Activated T-helper 1 cell treated with anti-CD3 and anti-CD28 coated beads, Interleukin-12 subunit alpha, Interleukin-12 subunit beta, Interleukin-2, Interleukin-4 antibody, amounts not matched to agents 30 ng/mL and 10 ng/mL and 1 ng/mL, durations not matched to agents 14 hours and 24 hours and 36 hours (primary cell): ENCODE results near the gene MAP3K21. TPM values are rescaled to one million over a fixed set of nuclear protein-coding genes. Genes with fewer than 3 reads are reported as not detected.

Experiments
- DNase-seq: peaks from one replicate; pipeline ENCODE4 v3.0.0; 2021; ENCODE audit warnings: low spot score
- H3K27ac Mint-ChIP-seq: one replicate; pipeline ENCODE4 v1.8.0; 2021; ENCODE audit warnings: mild to moderate bottlenecking, mixed read lengths
- H3K27me3 Mint-ChIP-seq: one replicate; pipeline ENCODE4 v1.8.0; 2022; ENCODE audit warnings: mild to moderate bottlenecking, moderate library complexity, mixed read lengths; ENCODE audit not compliant: insufficient read depth
- H3K36me3 Mint-ChIP-seq: one replicate; pipeline ENCODE4 v1.8.0; 2021; ENCODE audit warnings: low read depth, mixed read lengths
- H3K4me1 Mint-ChIP-seq: one replicate; pipeline ENCODE4 v1.8.0; 2021; ENCODE audit warnings: low read depth, mixed read lengths
- H3K4me3 Mint-ChIP-seq: one replicate; pipeline ENCODE4 v1.8.0; 2021; ENCODE audit warnings: mild to moderate bottlenecking, moderate library complexity, mixed read lengths
- H3K9me3 Mint-ChIP-seq: one replicate; pipeline ENCODE4 v1.8.0; 2021; ENCODE audit warnings: mixed read lengths
- intact Hi-C: fragments of 100-400 bp; cut with micrococcal nuclease; formaldehyde crosslinking; loops from one replicate; pipeline ENCODE4 v1.15.1; 2024
- total RNA-seq: library from RNA; stranded (reverse); gene quantifications from 2 replicates; pipeline ENCODE4 v1.2.3, GENCODE V29; 2022

MAP3K21 gene
- total RNA-seq, 1 donor from 2014 or later = 2.1 TPM

DNA sequence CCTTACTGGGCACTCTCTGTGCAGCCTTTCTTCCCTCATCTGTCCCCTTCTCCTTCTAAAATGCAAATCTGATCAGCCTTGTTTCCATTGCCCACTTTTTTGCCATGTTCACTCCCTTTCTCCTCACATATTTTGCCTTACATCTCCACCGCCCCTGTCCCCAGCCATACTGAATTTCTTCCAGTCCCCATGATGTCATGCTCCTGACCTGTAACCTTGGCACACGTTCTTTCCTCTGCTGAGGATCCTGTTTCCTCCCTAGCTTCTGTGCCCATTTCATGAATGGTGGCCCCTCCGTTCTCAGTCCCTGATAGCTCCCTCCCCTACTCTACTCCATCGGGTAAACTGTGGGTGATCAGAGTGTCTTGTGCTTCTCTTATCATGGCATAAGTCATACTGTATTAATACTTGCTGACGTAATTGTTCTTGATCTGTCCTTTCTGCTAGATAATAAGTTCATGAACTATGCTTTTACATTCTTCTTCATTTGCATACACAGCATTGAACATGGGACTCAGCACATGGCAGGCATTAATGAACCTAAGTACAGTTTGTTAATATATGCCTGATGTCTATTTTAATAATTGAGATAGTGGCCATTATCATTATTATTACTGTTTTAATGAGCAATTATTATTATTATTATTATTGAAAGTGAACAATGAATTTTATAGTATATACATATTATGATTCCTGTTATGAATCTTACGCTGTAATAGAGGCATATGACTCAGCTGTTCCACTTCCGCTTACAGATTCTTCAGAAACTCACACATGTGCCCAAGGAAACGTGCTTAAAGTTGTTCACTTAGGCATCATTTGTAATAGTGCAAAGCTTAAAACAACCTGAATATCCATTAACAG is 28.5 kb downstream of the MAP3K21 start:
- DNase-seq = no peak
- peaks cover 2% of the 10 kb centered on the region for H3K36me3 Mint-ChIP-seq
- no peaks in the 10 kb centered on the region for H3K9me3 Mint-ChIP-seq
- peaks cover 11% of the 10 kb centered on the region for H3K4me1 Mint-ChIP-seq
- intact Hi-C loops = no loop called here
- no peak overlapping the region for H3K4me3 Mint-ChIP-seq
- H3K27me3 Mint-ChIP-seq = peaks cover 3% of the 10 kb centered on the region
- H3K27ac Mint-ChIP-seq = no peak overlapping the region

DNA sequence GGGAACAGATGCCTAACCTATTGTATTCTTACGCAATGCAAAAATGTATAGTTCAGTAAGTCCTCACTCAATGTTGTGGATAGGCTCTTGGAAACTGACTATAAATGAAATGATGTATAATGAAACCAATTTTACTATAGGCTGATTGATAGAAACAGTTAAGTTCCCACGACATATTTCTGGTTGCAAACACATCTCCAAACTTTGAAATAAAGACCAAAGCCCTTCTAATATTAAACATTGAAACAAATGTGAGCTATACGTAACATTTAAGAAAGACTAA is 29.1 kb downstream of the MAP3K21 start:
- no peak overlapping the region for H3K4me3 Mint-ChIP-seq
- peaks cover 5% of the 10 kb centered on the region for H3K27me3 Mint-ChIP-seq
- no peaks in the 10 kb centered on the region for H3K9me3 Mint-ChIP-seq
- no peak overlapping the region for H3K27ac Mint-ChIP-seq
- H3K36me3 Mint-ChIP-seq = peaks cover 2% of the 10 kb centered on the region
- intact Hi-C loops = no loop called here
- DNase-seq = no peak
- peaks cover 11% of the 10 kb centered on the region for H3K4me1 Mint-ChIP-seq

DNA sequence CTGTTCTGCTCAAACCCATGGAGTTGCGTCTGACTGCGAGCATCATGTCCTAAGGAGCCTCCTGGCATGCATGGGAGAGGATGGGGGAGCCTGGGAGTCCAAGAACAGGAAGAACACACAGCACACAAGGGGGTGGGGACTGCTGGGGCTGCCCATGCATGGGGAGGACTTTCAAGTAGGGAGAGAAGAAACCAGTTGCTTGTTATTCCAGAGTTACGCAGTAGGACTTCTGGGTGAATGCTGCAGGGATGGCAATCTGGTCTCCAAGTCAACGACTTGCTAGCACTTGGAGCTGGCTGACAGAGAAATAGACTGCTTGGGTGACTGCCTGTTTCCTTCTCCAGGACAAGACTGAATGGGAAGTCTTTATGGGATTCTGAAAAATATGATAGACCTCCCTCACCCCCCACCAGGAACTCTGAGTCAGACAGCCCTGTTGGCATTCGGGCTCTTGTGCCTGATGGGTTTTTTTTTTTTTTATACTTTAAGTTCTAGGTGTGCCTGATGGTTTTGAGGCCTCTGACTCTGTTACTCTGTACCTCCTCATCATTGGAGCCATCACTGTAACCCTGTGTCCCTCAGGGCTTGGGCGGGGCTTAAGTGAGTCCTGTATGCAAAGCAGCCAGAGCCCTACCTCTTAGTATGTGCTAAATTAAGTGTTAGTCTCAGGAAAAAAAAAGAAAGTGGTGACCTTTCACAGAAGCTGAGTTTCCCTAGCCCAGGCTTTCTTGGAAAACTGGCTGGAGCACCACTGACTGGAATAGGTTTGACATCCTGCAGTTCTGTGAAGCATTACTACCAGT is 30.3 kb downstream of the MAP3K21 start:
- H3K27me3 Mint-ChIP-seq = peaks cover 5% of the 10 kb centered on the region
- intact Hi-C loops = no loop called here
- H3K4me1 Mint-ChIP-seq = peaks cover 11% of the 10 kb centered on the region
- H3K27ac Mint-ChIP-seq = no peak overlapping the region
- H3K9me3 Mint-ChIP-seq = no peaks in the 10 kb centered on the region
- H3K4me3 Mint-ChIP-seq = no peak overlapping the region
- H3K36me3 Mint-ChIP-seq = peaks cover 2% of the 10 kb centered on the region
- no peak for DNase-seq

DNA sequence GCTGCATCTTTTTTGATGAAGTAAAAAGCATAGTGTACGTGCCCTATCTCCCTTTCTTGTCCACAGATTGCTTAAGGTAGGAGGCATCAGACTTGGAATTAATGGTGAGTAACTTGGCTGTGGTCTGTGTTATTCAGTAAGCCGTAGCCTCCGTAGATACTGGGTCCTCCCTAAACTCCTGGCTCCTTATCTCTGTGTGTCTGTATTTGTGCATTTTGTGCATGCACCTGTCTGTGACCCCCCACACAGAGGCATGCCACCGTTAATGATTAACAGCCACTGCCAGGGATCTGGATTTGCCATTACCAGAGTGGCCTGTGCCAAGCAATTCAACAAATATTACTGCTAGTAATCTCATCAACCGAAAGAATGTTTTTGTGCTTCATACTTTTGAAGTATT is 31.9 kb downstream of the MAP3K21 start:
- intact Hi-C loops = no loop called here
- Mint-ChIP-seq H3K27ac (no peak overlapping the region), H3K4me1 (peaks cover 11% of the 10 kb centered on the region), H3K27me3 (peaks cover 3% of the 10 kb centered on the region), H3K9me3 (no peaks in the 10 kb centered on the region), H3K36me3 (peaks cover 2% of the 10 kb centered on the region), H3K4me3 (no peak overlapping the region)
- DNase-seq = no peak

DNA sequence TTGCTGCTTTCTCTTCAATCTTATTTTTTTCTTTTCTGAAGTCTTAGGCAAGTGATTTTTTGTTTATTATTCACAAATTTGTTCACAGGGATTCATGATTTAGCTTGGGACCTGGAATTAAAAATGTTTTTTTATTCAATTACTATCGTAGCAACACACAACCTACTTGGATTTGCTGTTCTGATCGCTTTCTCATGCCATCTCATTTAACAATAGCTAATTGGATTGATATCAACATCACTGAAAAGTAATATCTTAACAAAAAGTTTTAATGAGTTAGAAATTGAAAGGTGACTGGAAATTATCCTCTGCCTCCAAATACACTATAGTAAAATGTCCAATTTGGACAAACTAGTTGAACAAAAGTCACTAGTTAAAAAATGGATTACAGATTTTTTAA is 32.4 kb downstream of the MAP3K21 start:
- intact Hi-C loops = loop anchor here (5.0 kb wide), 1 partner anchor 58 kb away; no protein-coding TSS in a partner anchor
- no peak overlapping the region for H3K4me3 Mint-ChIP-seq
- DNase-seq = no peak
- peaks cover 2% of the 10 kb centered on the region for H3K36me3 Mint-ChIP-seq
- H3K27ac Mint-ChIP-seq = no peak overlapping the region
- H3K9me3 Mint-ChIP-seq = no peaks in the 10 kb centered on the region
- H3K4me1 Mint-ChIP-seq = peaks cover 11% of the 10 kb centered on the region
- H3K27me3 Mint-ChIP-seq = peaks cover 3% of the 10 kb centered on the region

DNA sequence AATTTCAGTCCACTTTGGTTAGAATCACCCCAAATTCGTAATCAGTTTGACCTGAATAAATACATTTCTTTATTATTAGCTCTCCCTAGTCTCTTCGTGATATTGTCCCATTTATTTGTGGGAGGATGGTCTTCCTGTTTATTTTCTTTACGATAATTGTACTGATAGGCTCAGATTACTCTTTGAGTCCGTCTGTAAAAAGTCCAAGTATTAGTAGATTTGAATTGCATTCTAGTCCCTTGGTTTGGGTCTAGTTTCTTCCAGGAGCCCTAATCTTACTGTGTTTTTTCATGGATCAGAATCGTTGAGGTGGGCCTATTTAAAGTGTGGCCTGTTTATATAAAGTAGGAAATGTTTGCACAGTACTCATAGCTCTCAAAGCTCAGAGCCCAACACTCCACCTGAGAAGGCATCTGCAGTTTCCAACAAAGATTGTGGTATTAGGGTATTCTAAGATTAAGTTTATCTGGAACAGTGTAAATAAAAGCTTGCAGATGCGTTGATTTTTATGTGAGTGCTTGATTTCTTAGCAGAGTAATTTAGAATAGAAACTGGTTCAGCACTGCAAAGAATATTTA is 33.1 kb downstream of the MAP3K21 start:
- H3K9me3 Mint-ChIP-seq = no peaks in the 10 kb centered on the region
- intact Hi-C loops = loop anchor here (5.0 kb wide), 1 partner anchor 58 kb away; no protein-coding TSS in a partner anchor
- H3K27me3 Mint-ChIP-seq = peaks cover 3% of the 10 kb centered on the region
- H3K4me3 Mint-ChIP-seq = no peak overlapping the region
- H3K36me3 Mint-ChIP-seq = peaks cover 2% of the 10 kb centered on the region
- no peak for DNase-seq
- H3K27ac Mint-ChIP-seq = no peak overlapping the region
- H3K4me1 Mint-ChIP-seq = peaks cover 11% of the 10 kb centered on the region

DNA sequence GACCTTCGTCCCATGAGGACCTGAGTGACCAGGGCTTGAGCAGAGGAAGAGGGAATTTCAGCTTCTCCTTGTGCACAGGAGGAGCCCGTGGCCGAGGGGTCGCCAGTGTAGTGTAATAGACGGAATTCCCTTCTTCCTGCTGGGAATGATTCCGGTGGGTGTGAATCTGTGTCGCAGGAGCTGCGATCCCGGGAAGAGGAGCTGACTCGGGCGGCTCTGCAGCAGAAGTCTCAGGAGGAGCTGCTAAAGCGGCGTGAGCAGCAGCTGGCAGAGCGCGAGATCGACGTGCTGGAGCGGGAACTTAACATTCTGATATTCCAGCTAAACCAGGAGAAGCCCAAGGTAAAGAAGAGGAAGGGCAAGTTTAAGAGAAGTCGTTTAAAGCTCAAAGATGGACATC is 34.4 kb downstream of the MAP3K21 start:
- Mint-ChIP-seq H3K9me3 (no peaks in the 10 kb centered on the region), H3K4me1 (peaks cover 11% of the 10 kb centered on the region), H3K36me3 (no peaks in the 10 kb centered on the region), H3K4me3 (no peak overlapping the region), H3K27ac (no peak overlapping the region), H3K27me3 (peaks cover 3% of the 10 kb centered on the region)
- intact Hi-C loops = loop anchor here (5.0 kb wide), 1 partner anchor 60 kb away; no protein-coding TSS in a partner anchor
- no peak for DNase-seq

DNA sequence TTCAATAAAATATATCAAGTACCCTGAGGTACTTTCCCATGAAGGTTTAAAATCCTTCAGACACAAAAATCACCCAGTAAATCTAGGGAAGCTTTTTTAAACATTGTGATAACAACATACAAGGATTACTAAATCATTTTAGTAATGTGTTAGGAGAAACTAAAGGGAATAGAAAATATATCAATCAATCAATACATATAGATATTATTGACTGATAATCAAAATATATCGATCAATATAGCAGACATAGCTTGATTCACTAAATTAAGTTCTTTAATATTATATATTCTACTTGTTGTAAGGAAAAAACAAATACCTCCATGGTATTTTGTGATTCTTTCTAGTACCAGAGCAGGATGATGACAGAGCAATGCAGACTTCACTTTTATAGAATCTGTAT is 35.2 kb downstream of the MAP3K21 start:
- intact Hi-C loops = loop anchor here (5.0 kb wide), 1 partner anchor 60 kb away; no protein-coding TSS in a partner anchor
- Mint-ChIP-seq H3K27ac (no peak overlapping the region), H3K9me3 (no peaks in the 10 kb centered on the region), H3K36me3 (no peaks in the 10 kb centered on the region), H3K27me3 (peaks cover 3% of the 10 kb centered on the region), H3K4me3 (no peak overlapping the region), H3K4me1 (peaks cover 6% of the 10 kb centered on the region)
- DNase-seq = no peak

DNA sequence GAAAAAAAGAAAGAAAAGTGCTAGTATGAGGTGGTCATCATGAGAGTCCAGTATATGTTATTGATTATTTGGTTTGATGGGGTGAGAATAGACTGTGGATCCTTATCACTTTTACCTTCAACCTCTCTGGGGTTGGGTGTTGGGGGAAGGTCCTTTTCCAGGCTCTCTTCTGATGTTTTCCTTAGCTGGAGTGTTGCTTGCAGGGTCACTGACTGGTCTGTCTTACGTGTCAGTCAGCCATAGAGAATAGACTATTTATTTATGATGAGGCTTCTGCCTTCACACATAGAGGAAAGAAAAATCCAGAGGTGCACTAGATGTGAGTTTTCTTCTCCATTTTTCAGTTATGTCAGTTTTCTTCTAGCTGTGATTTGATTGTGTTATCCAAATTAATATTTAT is 36.5 kb downstream of the MAP3K21 start:
- Mint-ChIP-seq H3K36me3 (no peaks in the 10 kb centered on the region), H3K27ac (no peak overlapping the region), H3K27me3 (peaks cover 3% of the 10 kb centered on the region), H3K9me3 (no peaks in the 10 kb centered on the region), H3K4me1 (no peaks in the 10 kb centered on the region), H3K4me3 (no peak overlapping the region)
- no peak for DNase-seq
- intact Hi-C loops = loop anchor here (5.0 kb wide), 1 partner anchor 62 kb away; no protein-coding TSS in a partner anchor

DNA sequence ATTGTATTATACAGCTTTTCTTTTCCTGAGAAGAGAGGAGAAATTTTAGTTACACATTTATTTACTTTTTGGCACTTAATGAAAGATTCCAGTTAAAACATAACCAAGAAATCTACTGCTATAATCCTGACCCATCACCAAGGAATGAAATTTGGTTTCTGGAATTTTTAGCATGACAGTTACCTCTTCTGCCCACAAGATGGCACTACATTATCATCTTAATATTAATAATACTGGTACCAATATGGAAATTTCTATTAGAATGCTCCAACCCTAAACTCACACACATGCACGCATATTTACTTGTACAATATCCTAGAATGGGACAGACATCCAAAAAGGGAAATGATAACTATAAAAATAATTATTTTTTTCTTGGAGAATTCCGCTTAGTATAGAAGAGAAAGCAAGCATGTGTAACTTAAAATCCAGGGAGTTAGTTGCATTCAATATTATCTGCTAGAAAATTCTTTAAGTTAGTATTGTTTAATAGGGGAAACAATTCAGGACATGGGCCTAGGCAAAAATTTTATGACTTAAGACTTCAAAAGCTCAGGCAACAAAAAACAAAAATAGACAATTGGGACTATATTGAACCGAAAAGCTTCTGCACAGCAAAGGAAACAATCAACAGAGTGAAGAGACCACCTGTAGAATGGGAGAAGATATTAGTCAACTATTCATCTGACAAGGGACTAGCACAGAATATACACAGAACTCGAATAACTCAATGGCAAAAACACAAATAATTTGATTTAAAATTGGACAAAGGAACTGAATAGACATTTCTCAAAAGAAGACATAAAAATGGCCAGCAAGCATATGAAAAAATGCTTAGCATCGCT is 37.4 kb downstream of the MAP3K21 start:
- Mint-ChIP-seq H3K27me3 (peaks cover 2% of the 10 kb centered on the region), H3K27ac (no peak overlapping the region), H3K4me3 (no peak overlapping the region), H3K4me1 (no peaks in the 10 kb centered on the region), H3K36me3 (no peaks in the 10 kb centered on the region), H3K9me3 (no peaks in the 10 kb centered on the region)
- intact Hi-C loops = loop anchor here (5.0 kb wide), 1 partner anchor 63 kb away; no protein-coding TSS in a partner anchor
- DNase-seq = no peak

DNA sequence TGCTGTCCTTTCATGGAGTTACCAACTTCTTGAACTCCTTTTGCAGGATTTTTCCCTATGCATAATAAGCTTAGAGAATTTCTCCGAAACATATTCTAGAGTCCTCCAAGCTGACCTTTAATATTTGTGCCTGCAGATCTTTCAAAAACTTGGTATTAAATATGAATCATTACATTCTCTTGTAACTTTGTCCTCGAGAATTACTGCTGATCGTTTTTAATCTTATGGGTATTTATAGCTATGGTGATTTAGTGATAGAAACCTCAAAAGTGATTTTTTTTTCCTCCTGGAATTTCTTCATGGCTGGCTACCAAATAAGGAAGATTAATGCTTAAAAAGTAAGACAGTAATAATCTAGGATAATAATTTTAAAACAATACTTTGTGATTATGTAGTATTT is 39.1 kb downstream of the MAP3K21 start:
- no peak for DNase-seq
- Mint-ChIP-seq H3K36me3 (no peaks in the 10 kb centered on the region), H3K27ac (no peak overlapping the region), H3K4me1 (no peaks in the 10 kb centered on the region), H3K9me3 (no peaks in the 10 kb centered on the region), H3K4me3 (no peak overlapping the region), H3K27me3 (peaks cover under 1% of the 10 kb centered on the region)
- intact Hi-C loops = no loop called here

DNA sequence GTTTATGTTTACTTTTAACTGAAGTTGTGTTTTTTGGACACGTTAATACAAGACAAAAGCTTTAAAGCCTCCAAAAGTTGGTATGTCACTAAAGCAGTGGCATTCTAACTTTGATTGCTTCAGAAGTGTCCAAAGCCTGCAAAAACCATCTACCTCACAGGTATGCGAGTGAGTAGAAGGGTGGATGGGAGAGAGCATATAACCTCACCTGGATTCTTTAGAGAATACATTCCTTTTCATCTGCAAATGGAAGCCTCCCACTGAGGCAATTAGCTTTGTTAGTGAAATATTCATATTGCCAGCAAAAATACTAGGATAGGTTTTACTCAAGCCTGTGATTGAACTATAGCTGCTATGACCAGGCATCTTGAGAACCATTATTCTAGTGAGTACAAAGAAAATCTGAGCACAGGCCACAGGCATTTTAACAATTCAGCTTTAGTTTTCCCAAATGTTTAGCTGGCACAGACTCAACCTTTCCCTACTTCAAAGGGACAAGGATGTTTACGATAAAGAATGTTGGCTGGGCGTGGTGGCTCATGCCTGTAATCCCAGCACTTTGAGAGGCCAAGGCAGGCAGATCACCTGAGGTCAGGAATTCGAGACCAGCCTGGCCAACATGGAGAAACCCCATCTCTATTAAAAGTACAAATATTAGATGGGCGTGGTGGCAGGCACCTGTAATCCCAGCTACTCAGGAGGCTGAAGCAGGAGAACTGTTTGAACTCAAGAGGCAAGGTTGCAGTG is 39.7 kb downstream of the MAP3K21 start:
- DNase-seq = no peak
- H3K27ac Mint-ChIP-seq = no peak overlapping the region
- intact Hi-C loops = no loop called here
- H3K9me3 Mint-ChIP-seq = no peaks in the 10 kb centered on the region
- H3K36me3 Mint-ChIP-seq = no peaks in the 10 kb centered on the region
- no peak overlapping the region for H3K4me3 Mint-ChIP-seq
- H3K27me3 Mint-ChIP-seq = no peaks in the 10 kb centered on the region
- H3K4me1 Mint-ChIP-seq = no peaks in the 10 kb centered on the region
